SK-N-SH (cell line): Measurements from ENCODE around the gene ROM1. TPM values are rescaled to one million over a fixed set of nuclear protein-coding genes. Genes with fewer than 3 reads are reported as not detected.

Experiments used
- CTCF ChIA-PET: fragments of 300-600, 350-600 bp; formaldehyde crosslinking; extraction: SDS; loops from one replicate; lab custom pipeline; 2021; lab: Yijun Ruan, JAX
- POLR2A ChIA-PET: fragments of 350-600 bp; sonication (Branson Sonifier 250); formaldehyde crosslinking; extraction: SDS; loops from one replicate; lab custom pipeline; 2020; ENCODE audit warnings: antibody characterized with exemption, inconsistent platforms; lab: Yijun Ruan, JAX
- DNase-seq: peaks from one replicate; pipeline ENCODE4 v3.0.0; 2012
- H2AFZ ChIP-seq: fragments of 200-600 bp; sonication (generic); 2 replicates; pipeline ENCODE4 v1.8.1; 2016; ENCODE audit warnings: antibody characterized with exemption, mild to moderate bottlenecking, low read depth
- H3F3A ChIP-seq: fragments of 200-600 bp; sonication (generic); replicated peaks from 2 replicates; pipeline ENCODE3; 2016; ENCODE audit warnings: antibody characterized with exemption, mild to moderate bottlenecking; ENCODE audit not compliant: insufficient read depth
- H3K27ac ChIP-seq, 2 experiments: fragments of 200-500 bp in 1 of 2; fragments of 200-600 bp in 1 of 2; sonication (Bioruptor generic) in 1 of 2; sonication (generic), shearing (Covaris generic) in 1 of 2; 2 replicates each; pipeline versions ENCODE4 v1.5.1 to v1.6.1; 2014 to 2016; ENCODE audit warnings: low read depth in 2 of 2, inconsistent platforms in 1 of 2, low read length in 1 of 2, mild to moderate bottlenecking in 1 of 2, mixed read lengths in 1 of 2
- H3K27me3 ChIP-seq: fragments of 200-600 bp; sonication (generic), shearing (Covaris generic); 2 replicates; pipeline ENCODE4 v1.6.1; 2016; ENCODE audit warnings: mixed run types; ENCODE audit not compliant: insufficient read depth
- H3K36me3 ChIP-seq, 2 experiments: fragments of 200-500 bp in 1 of 2; fragments of 200-600 bp in 1 of 2; sonication (Bioruptor generic) in 1 of 2; sonication (generic) in 1 of 2; replicated peaks in 1 of 2; 2 replicates each; pipeline versions ENCODE3 to v1.5.1; 2014 to 2016; ENCODE audit warnings: low read length in 1 of 2, mild to moderate bottlenecking in 1 of 2; ENCODE audit not compliant: insufficient read depth in 2 of 2, control insufficient read depth in 1 of 2
- H3K4me1 ChIP-seq, 2 experiments: fragments of 200-500 bp in 1 of 2; fragments of 200-600 bp in 1 of 2; sonication (Bioruptor generic) in 1 of 2; sonication (generic), shearing (Covaris generic) in 1 of 2; 2 replicates each; pipeline versions ENCODE4 v1.5.1 to v1.6.1; 2014 to 2016; ENCODE audit warnings: low read depth in 1 of 2, low read length in 1 of 2, mixed run types in 1 of 2; ENCODE audit not compliant: insufficient read depth in 2 of 2, control insufficient read depth in 1 of 2
- H3K4me2 ChIP-seq: fragments of 200-600 bp; sonication (generic), shearing (Covaris generic); 2 replicates; pipeline ENCODE4 v1.6.1; 2017; ENCODE audit warnings: mixed run types
- H3K4me3 ChIP-seq, 2 experiments: fragments of 200-500 bp in 1 of 2; fragments of 200-600 bp in 1 of 2; sonication (Bioruptor generic) in 1 of 2; sonication (generic), shearing (Covaris generic) in 1 of 2; 2 replicates each; pipeline versions ENCODE4 v1.5.1 to v1.8.1; 2014 to 2016; ENCODE audit warnings: low read depth in 2 of 2, inconsistent platforms in 1 of 2, low read length in 1 of 2, mild to moderate bottlenecking in 1 of 2, mixed read lengths in 1 of 2, moderate library complexity in 1 of 2
- H3K79me2 ChIP-seq: fragments of 200-600 bp; sonication (generic); 2 replicates; pipeline ENCODE4 v1.8.1; 2017; ENCODE audit warnings: mild to moderate bottlenecking; ENCODE audit not compliant: insufficient read depth
- H3K9ac ChIP-seq: fragments of 200-600 bp; sonication (generic); 2 replicates; pipeline ENCODE4 v1.6.1; 2017; ENCODE audit warnings: mixed run types
- H3K9me2 ChIP-seq: fragments of 200-600 bp; sonication (generic); 2 replicates; pipeline ENCODE4 v1.6.1; 2017; ENCODE audit warnings: mixed run types
- H3K9me3 ChIP-seq: fragments of 200-600 bp; sonication (generic); 2 replicates; pipeline ENCODE4 v1.6.1; 2017; ENCODE audit warnings: mixed run types, mild to moderate bottlenecking, moderate library complexity
- H4K20me1 ChIP-seq: fragments of 200-600 bp; sonication (generic); 2 replicates; pipeline ENCODE4 v1.6.1; 2017; ENCODE audit warnings: mild to moderate bottlenecking, mixed run types; ENCODE audit not compliant: insufficient read depth
- CHD2 ChIP-seq: fragments of 150-350 bp; IDR thresholded peaks from 2 replicates; pipeline ENCODE4 v1.6.1; 2018; ENCODE audit warnings: low read length; ENCODE audit not compliant: partially characterized antibody
- ELF1 ChIP-seq: IDR thresholded peaks from 2 replicates; pipeline ENCODE4 v1.4.0; 2012
- EZH2phosphoT487 ChIP-seq: fragments of 200-600 bp; sonication (generic); IDR thresholded peaks from 2 replicates; pipeline ENCODE4 v1.6.1; 2017; ENCODE audit warnings: low read depth, mixed run types, mild to moderate bottlenecking, antibody characterized with exemption, moderate library complexity, borderline replicate concordance
- FOSL2 ChIP-seq: IDR thresholded peaks from 2 replicates; pipeline ENCODE4 v1.4.0; 2012; ENCODE audit warnings: low read depth, mild to moderate bottlenecking, moderate library complexity, borderline replicate concordance
- FOXM1 ChIP-seq: IDR thresholded peaks from 2 replicates; pipeline ENCODE4 v1.4.0; 2012; ENCODE audit warnings: low read depth, mild to moderate bottlenecking
- GATA2 ChIP-seq: sonication (generic); formaldehyde crosslinking; IDR thresholded peaks from 2 replicates; pipeline ENCODE4 v1.5.0; 2020; ENCODE audit warnings: mild to moderate bottlenecking, missing genetic modification reagents
- MEF2A ChIP-seq: IDR thresholded peaks from 2 replicates; pipeline ENCODE4 v1.4.0; 2012; ENCODE audit warnings: low read depth, borderline replicate concordance
- MXI1 ChIP-seq: IDR thresholded peaks from 2 replicates; pipeline ENCODE4 v1.6.1; 2012; ENCODE audit warnings: mild to moderate bottlenecking, low read depth, low read length, improper control_type of control experiment
- NRF1 ChIP-seq: IDR thresholded peaks from 2 replicates; pipeline ENCODE4 v1.6.1; 2012; ENCODE audit warnings: low read depth, mild to moderate bottlenecking, low read length
- RCOR1 ChIP-seq: fragments of 150-350 bp; IDR thresholded peaks from 2 replicates; pipeline ENCODE4 v1.6.1; 2017; ENCODE audit warnings: antibody characterized with exemption, low read length
- REST ChIP-seq: IDR thresholded peaks from 2 replicates; pipeline ENCODE4 v1.6.1; 2012; ENCODE audit warnings: mild to moderate bottlenecking, low read depth, low read length, moderate library complexity
- SMC3 ChIP-seq: IDR thresholded peaks from 2 replicates; pipeline ENCODE4 v1.6.1; 2012; ENCODE audit warnings: low read depth, low read length, improper control_type of control experiment
- TAF1 ChIP-seq: IDR thresholded peaks from 2 replicates; pipeline ENCODE4 v1.6.1; 2012; ENCODE audit warnings: low read depth, mild to moderate bottlenecking, low read length, moderate library complexity, borderline replicate concordance
- TEAD4 ChIP-seq: IDR thresholded peaks from 2 replicates; pipeline ENCODE4 v1.4.0; 2012; ENCODE audit warnings: mild to moderate bottlenecking, borderline replicate concordance; ENCODE audit not compliant: insufficient read depth
- YY1 ChIP-seq: IDR thresholded peaks from 2 replicates; pipeline ENCODE4 v1.4.0; 2012; ENCODE audit warnings: low read depth, mild to moderate bottlenecking
- ZBTB33 ChIP-seq: IDR thresholded peaks from 2 replicates; pipeline ENCODE4 v1.4.0; 2012; ENCODE audit warnings: low read depth, borderline replicate concordance
- WGBS: methylation state at CpG from one replicate; pipeline ENCODE4 v1.1.6; 2017; ENCODE audit warnings: low lambda C conversion rate; 5-methylcytosine and 5-hydroxymethylcytosine counted together
- polyA plus RNA-seq, 3 experiments: library from polyadenylated mRNA; depleted of rRNA; stranded (reverse); fragments of >200 nt; gene quantifications; 2 replicates each; pipeline ENCODE4 v1.2.3, GENCODE V29; 2012
- TF ChIP-seq, protein P1 (sequence below): fragments of 150-350 bp; IDR thresholded peaks from 2 replicates; pipeline ENCODE4 v1.6.1; 2016; ENCODE audit warnings: mild to moderate bottlenecking, low read depth, low read length
- TF ChIP-seq, protein P2 (sequence below): IDR thresholded peaks from 2 replicates; pipeline ENCODE4 v1.4.0; 2012; ENCODE audit warnings: low read depth, borderline replicate concordance

The ROM1 gene
- polyA plus RNA-seq, 1 of the 3 experiments (the other 2 are of a cell fraction): 7.3 TPM

DNA sequence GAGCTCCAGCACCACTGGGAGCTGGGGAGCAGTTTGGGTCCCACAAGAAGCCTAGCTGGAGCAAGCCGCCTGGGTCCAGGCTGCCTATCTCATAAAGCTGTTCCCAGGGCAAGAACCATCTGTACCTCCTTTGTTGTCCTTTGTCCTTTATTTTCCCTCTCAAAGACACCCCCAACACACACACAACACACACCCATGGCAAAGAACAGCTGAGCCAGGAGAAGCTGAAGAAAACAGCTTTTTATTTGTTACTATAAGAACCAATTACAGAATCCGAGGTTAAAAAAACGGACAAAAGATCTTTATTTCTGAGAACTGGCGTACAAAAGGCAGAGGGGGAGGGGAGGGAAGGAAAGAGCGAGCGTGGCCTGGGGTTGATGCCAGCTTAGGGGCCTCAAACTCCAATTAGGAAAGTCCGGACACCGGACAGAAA, 20.1 kb upstream of the ROM1 start:
- Histone ChIP-seq H3K9me3 (no peaks in the 10 kb centered on the region), H3K27me3 (no peaks in the 10 kb centered on the region), H3K4me3 (no peak overlapping the region), H2AFZ (no peak overlapping the region), H4K20me1 (no peaks in the 10 kb centered on the region), H3K4me2 (peak overlapping the region; percentile 88; the same call in 1 of the 2 replicates), H3K36me3 (peaks cover 47 to 48% of the 10 kb centered on the region in 2 experiments), H3K79me2 (peaks cover 47% of the 10 kb centered on the region), H3K27ac (peak overlapping the region; percentile 80 to 94), H3K4me1 (peaks cover 13 to 17% of the 10 kb centered on the region in 2 experiments; a peak in 3 of 4 replicates), H3K9ac (no peak overlapping the region), H3F3A (peaks cover 50% of the 10 kb centered on the region), H3K9me2 (no peaks in the 10 kb centered on the region)
- CTCF ChIA-PET: interaction anchor here (1.1 to 6.2 kb wide), 11 partner anchors 8 to 198 kb away, joined by 3 to 69 read pairs (median 7); partner anchors contain the start of genes EML3, MTA2, ROM1 and TMEM179B
- POLR2A ChIA-PET: interaction anchor here (1.0 to 2.8 kb wide), 5 partner anchors 19 to 134 kb away, joined by 3 to 47 read pairs (median 18); partner anchors contain the start of genes B3GAT3, EEF1G, EML3 and GANAB
- DNase-seq: no peak
- TF ChIP-seq, protein P1, sequence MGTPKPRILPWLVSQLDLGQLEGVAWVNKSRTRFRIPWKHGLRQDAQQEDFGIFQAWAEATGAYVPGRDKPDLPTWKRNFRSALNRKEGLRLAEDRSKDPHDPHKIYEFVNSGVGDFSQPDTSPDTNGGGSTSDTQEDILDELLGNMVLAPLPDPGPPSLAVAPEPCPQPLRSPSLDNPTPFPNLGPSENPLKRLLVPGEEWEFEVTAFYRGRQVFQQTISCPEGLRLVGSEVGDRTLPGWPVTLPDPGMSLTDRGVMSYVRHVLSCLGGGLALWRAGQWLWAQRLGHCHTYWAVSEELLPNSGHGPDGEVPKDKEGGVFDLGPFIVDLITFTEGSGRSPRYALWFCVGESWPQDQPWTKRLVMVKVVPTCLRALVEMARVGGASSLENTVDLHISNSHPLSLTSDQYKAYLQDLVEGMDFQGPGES: no peak
- TF ChIP-seq ELF1 (no peak), MEF2A (no peak), FOXM1 (no peak), TAF1 (no peak), GATA2 (CRISPR knock-in tag) (no peak)
- TF ChIP-seq, protein P2, sequence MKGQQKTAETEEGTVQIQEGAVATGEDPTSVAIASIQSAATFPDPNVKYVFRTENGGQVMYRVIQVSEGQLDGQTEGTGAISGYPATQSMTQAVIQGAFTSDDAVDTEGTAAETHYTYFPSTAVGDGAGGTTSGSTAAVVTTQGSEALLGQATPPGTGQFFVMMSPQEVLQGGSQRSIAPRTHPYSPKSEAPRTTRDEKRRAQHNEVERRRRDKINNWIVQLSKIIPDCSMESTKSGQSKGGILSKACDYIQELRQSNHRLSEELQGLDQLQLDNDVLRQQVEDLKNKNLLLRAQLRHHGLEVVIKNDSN: no peak
- WGBS: 68% methylated on average over 8 of the region's 8 CpGs

- 71% methylated on average over 13 of the region's 13 CpGs for WGBS
- H3K9ac ChIP-seq: no peak overlapping the region
- no peak overlapping the region for H3K4me2 ChIP-seq
- H3K36me3 ChIP-seq: peaks cover 50 to 54% of the 10 kb centered on the region in 2 experiments
- H3K4me3 ChIP-seq: no peak overlapping the region; a peak in 1 of 4 replicates
- no peaks in the 10 kb centered on the region for H4K20me1 ChIP-seq
- H3K9me3 ChIP-seq: no peaks in the 10 kb centered on the region
- H3K9me2 ChIP-seq: no peaks in the 10 kb centered on the region
- H3K27ac ChIP-seq: peak overlapping the region; percentile 17 to 80; a peak in 2 of 4 replicates
- ChIA-PET POLR2A (interaction anchor here (1.0 kb wide), 1 partner anchor 53 kb away, joined by 3 read pairs; the partner anchor contains the start of gene GANAB), CTCF (interaction anchor here (0.8 to 6.2 kb wide), 11 partner anchors 8 to 199 kb away, joined by 3 to 69 read pairs (median 6); partner anchors contain the start of genes EML3, MTA2 and ROM1)
- H3K27me3 ChIP-seq: no peaks in the 10 kb centered on the region
- H3K79me2 ChIP-seq: peaks cover 53% of the 10 kb centered on the region
- H2AFZ ChIP-seq: no peak overlapping the region
- H3K4me1 ChIP-seq: peaks cover 16 to 17% of the 10 kb centered on the region in 2 experiments
- DNase-seq: peak; percentile 57
- H3F3A ChIP-seq: peaks cover 50% of the 10 kb centered on the region
- TF ChIP-seq YY1 (peak; percentile 43; the same call in 1 of the 2 replicates), MEF2A (no peak), ZBTB33 (no peak), RCOR1 (no peak), SMC3 (peak; percentile 57), EZH2phosphoT487 (no peak), NRF1 (no peak), REST (no peak), FOSL2 (no peak), MXI1 (0 out of 2 replicates have a peak, but pooled peaks have one; percentile 45), TEAD4 (no peak), CHD2 (no peak)
These were observed 19.5 kb upstream of the ROM1 start for GRCh38 chr11:62593434-62594044.
